ENCODE results near the gene LTV1. TPM values are rescaled to one million over a fixed set of nuclear protein-coding genes. Genes with fewer than 3 reads are reported as not detected.

The LTV1 gene
- total RNA-seq, 1 experiment from 2014 or later: 46.8 TPM

DNA sequence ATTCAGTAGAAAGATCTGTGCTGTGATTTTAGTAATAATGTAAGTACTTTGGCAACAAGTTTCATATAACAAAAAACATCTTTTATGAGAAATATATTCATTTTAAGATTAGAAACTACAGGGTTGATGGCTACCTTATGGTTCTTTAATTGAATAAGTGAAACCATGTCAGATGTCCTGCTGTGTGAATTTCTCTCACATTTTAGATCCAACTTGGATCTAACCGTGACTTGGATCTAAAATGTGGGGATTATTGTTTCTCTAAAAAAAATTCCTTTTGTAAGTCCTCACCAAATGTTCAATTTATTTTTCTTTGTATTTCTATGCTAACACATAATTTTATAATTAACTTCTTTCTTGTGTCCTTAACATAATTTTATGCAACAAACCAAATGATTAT, 51.5 kb downstream of the LTV1 start:
- no peak for DNase-seq (ENCODE audit: low read depth, low spot score)
- no peak for ATAC-seq
- POLR2A ChIA-PET: no interaction called here
- CTCF ChIA-PET: no interaction called here
- Histone ChIP-seq H3K27me3 (ENCODE audit: control insufficient read depth, insufficient read depth, low read length) (peaks cover 2% of the 10 kb centered on the region; the same call in 1 of the 2 replicates), H3K9me3 (ENCODE audit: control insufficient read depth, insufficient read depth, low read depth, low read length) (no peaks in the 10 kb centered on the region), H3K4me3 (ENCODE audit: low read depth in 2 of 2, low read length in 2 of 2) (no peak overlapping the region), H3K36me3 (ENCODE audit: control insufficient read depth, insufficient read depth, low read length) (no peaks in the 10 kb centered on the region), H3K4me1 (ENCODE audit: control insufficient read depth, insufficient read depth, low read length) (no peaks in the 10 kb centered on the region), H3K27ac (ENCODE audit: low read length) (no peak overlapping the region)
- TF ChIP-seq, protein P1, sequence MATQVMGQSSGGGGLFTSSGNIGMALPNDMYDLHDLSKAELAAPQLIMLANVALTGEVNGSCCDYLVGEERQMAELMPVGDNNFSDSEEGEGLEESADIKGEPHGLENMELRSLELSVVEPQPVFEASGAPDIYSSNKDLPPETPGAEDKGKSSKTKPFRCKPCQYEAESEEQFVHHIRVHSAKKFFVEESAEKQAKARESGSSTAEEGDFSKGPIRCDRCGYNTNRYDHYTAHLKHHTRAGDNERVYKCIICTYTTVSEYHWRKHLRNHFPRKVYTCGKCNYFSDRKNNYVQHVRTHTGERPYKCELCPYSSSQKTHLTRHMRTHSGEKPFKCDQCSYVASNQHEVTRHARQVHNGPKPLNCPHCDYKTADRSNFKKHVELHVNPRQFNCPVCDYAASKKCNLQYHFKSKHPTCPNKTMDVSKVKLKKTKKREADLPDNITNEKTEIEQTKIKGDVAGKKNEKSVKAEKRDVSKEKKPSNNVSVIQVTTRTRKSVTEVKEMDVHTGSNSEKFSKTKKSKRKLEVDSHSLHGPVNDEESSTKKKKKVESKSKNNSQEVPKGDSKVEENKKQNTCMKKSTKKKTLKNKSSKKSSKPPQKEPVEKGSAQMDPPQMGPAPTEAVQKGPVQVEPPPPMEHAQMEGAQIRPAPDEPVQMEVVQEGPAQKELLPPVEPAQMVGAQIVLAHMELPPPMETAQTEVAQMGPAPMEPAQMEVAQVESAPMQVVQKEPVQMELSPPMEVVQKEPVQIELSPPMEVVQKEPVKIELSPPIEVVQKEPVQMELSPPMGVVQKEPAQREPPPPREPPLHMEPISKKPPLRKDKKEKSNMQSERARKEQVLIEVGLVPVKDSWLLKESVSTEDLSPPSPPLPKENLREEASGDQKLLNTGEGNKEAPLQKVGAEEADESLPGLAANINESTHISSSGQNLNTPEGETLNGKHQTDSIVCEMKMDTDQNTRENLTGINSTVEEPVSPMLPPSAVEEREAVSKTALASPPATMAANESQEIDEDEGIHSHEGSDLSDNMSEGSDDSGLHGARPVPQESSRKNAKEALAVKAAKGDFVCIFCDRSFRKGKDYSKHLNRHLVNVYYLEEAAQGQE (IDR thresholded peaks at IDR 0.05; ENCODE audit: insufficient read depth in 1 of 2, low read depth in 2 of 2, low read length in 1 of 2): no peak
- intact Hi-C loops (cut with micrococcal nuclease; ENCODE audit: unreplicated experiment) (no loop called here), in situ Hi-C loops (cut with HindIII; ENCODE audit: low pct_unique_long_range_greater_than_20kb, low sequenced_read_pairs) (no loop called here)
- no TSS peak for BruUV-seq (replicated peaks)

GRCh38 chr6:143896126-143896860, 53.2 kb downstream of the LTV1 start:
- no peak for ATAC-seq
- POLR2A ChIA-PET: no interaction called here
- BruUV-seq (replicated peaks): no TSS peak

More at GRCh38 chr6:143896126-143896860, 53.2 kb downstream of the LTV1 start:
- in situ Hi-C loops (cut with HindIII; ENCODE audit: low pct_unique_long_range_greater_than_20kb, low sequenced_read_pairs): no loop called here
- TF ChIP-seq, protein P1 (IDR thresholded peaks at IDR 0.05; ENCODE audit: insufficient read depth in 1 of 2, low read depth in 2 of 2, low read length in 1 of 2): no peak
- TF ChIP-seq POLR2AphosphoS5 (IDR thresholded peaks at IDR 0.05; ENCODE audit: low read depth, low read length): no peak
- TF ChIP-seq TCF7L2 (IDR thresholded peaks at IDR 0.05; ENCODE audit: low read depth, low read length): no peak
- no peak for TF ChIP-seq SIN3A (IDR thresholded peaks at IDR 0.05; ENCODE audit: borderline replicate concordance, insufficient read depth, low read depth, low read length)
- TF ChIP-seq, protein P2, sequence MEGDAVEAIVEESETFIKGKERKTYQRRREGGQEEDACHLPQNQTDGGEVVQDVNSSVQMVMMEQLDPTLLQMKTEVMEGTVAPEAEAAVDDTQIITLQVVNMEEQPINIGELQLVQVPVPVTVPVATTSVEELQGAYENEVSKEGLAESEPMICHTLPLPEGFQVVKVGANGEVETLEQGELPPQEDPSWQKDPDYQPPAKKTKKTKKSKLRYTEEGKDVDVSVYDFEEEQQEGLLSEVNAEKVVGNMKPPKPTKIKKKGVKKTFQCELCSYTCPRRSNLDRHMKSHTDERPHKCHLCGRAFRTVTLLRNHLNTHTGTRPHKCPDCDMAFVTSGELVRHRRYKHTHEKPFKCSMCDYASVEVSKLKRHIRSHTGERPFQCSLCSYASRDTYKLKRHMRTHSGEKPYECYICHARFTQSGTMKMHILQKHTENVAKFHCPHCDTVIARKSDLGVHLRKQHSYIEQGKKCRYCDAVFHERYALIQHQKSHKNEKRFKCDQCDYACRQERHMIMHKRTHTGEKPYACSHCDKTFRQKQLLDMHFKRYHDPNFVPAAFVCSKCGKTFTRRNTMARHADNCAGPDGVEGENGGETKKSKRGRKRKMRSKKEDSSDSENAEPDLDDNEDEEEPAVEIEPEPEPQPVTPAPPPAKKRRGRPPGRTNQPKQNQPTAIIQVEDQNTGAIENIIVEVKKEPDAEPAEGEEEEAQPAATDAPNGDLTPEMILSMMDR (IDR thresholded peaks at IDR 0.05): no peak
- no peak for DNase-seq (ENCODE audit: low read depth, low spot score)
- Histone ChIP-seq H3K36me3 (ENCODE audit: control insufficient read depth, insufficient read depth, low read length) (no peaks in the 10 kb centered on the region), H3K27ac (ENCODE audit: low read length) (no peak overlapping the region), H3K9me3 (ENCODE audit: control insufficient read depth, insufficient read depth, low read depth, low read length) (no peaks in the 10 kb centered on the region), H3K27me3 (ENCODE audit: control insufficient read depth, insufficient read depth, low read length) (no peaks in the 10 kb centered on the region; the same call in 1 of the 2 replicates), H3K4me3 (ENCODE audit: low read depth in 2 of 2, low read length in 2 of 2) (no peak overlapping the region), H3K4me1 (ENCODE audit: control insufficient read depth, insufficient read depth, low read length) (no peaks in the 10 kb centered on the region)
- CTCF ChIA-PET: no interaction called here
- intact Hi-C loops (cut with micrococcal nuclease; ENCODE audit: unreplicated experiment): no loop called here
